ENCODE measurements around the gene PSMD14.
"Not testable (repeated sequence)": the region's sequence is repeated elsewhere in the genome, so short reads cannot be mapped to it uniquely, and the experiment has no call there.

DNA sequence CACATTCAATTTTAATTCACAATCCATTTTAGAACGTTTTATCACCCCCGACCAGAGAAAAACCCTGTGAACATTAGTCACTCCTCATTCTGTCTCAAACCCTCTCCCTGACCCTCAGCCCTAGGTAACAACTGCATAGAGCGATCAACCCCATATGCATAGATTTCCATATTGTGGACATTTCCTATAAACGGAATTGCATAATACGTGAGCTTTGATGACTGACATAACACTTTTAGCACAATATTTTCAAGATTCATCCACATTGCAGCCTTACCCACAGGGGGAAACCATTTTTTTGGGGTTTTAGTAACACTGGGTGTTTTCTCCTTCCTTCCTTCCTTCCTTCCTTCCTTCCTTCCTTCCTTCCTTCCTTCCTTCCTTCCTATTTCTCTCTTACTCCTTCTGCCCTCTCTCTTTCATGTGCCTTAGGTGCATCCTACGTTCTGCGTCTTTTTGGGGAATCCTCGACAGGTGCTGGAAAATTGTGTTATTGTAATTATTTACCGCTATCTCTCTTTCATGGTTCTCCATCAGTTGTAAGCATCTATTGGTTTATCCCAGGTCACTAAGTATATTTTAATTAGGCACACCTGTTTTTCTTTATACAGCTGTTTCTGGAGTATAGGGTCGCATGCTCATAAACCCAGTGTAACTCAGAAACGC lies 29.5 kb upstream of the PSMD14 start:
- TF ChIP-seq, protein P1, sequence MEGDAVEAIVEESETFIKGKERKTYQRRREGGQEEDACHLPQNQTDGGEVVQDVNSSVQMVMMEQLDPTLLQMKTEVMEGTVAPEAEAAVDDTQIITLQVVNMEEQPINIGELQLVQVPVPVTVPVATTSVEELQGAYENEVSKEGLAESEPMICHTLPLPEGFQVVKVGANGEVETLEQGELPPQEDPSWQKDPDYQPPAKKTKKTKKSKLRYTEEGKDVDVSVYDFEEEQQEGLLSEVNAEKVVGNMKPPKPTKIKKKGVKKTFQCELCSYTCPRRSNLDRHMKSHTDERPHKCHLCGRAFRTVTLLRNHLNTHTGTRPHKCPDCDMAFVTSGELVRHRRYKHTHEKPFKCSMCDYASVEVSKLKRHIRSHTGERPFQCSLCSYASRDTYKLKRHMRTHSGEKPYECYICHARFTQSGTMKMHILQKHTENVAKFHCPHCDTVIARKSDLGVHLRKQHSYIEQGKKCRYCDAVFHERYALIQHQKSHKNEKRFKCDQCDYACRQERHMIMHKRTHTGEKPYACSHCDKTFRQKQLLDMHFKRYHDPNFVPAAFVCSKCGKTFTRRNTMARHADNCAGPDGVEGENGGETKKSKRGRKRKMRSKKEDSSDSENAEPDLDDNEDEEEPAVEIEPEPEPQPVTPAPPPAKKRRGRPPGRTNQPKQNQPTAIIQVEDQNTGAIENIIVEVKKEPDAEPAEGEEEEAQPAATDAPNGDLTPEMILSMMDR (conservative IDR thresholded peaks at IDR 0.05; ENCODE audit: low read length) = not testable (repeated sequence)
- TF ChIP-seq EZH2phosphoT487 (IDR thresholded peaks at IDR 0.05; ENCODE audit: borderline replicate concordance, low read depth, low read length) = not testable (repeated sequence)
